B cell (primary cell): ENCODE measurements around the gene PYM1. TPM values are rescaled to one million over a fixed set of nuclear protein-coding genes. Genes with fewer than 3 reads are reported as not detected.

Source experiments
- ATAC-seq: fragments of 200-7000 bp; cut with Tn5 transposase; one replicate; pipeline ENCODE4 v1.10.0; 2021; ENCODE audit warnings: low read depth, mild to moderate bottlenecking, moderate number of reproducible peaks, moderate library complexity
- CTCF ChIA-PET: fragments of 350-600 bp; sonication (Branson Sonifier 250); formaldehyde crosslinking; loops from one replicate; lab custom pipeline; 2021; ENCODE audit warnings: antibody characterized with exemption, inconsistent platforms; lab: Charles Lee
- POLR2A ChIA-PET: fragments of 350-600 bp; sonication (Branson Sonifier 250); formaldehyde crosslinking; loops from one replicate; lab custom pipeline; 2021; ENCODE audit warnings: antibody characterized with exemption; lab: Charles Lee
- DNase-seq: peaks from one replicate; pipeline ENCODE4 v3.0.0; 2013
- H2AFZ ChIP-seq: 2 replicates; pipeline ENCODE4 v1.6.1; 2012; ENCODE audit warnings: mild to moderate bottlenecking, low read depth, low read length; ENCODE audit not compliant: insufficient read depth, poor library complexity, severe bottlenecking
- H3K27ac ChIP-seq, 2 donors: 1 replicate in 1 of 2; 2 replicates in 1 of 2; pipeline ENCODE4 v1.5.1; 2012 to 2013; ENCODE audit warnings: low read length in 2 of 2, mild to moderate bottlenecking in 2 of 2, moderate library complexity in 1 of 2
- H3K27me3 ChIP-seq, 4 experiments: fragments of 200-600 bp in 1 of 4; sonication (generic) in 1 of 4; replicated peaks in 1 of 4; 1 replicate in 2 of 4; 2 replicates in 2 of 4; pipeline versions ENCODE4 v1.6.1 to v1.7.0; 2013 to 2016; ENCODE audit warnings: low read length in 3 of 4, mild to moderate bottlenecking in 2 of 4, mixed read lengths in 1 of 4, moderate library complexity in 1 of 4; ENCODE audit not compliant: insufficient read depth in 4 of 4, control insufficient read depth in 3 of 4; ENCODE audit errors: control extremely low read depth in 1 of 4
- H3K36me3 ChIP-seq, 2 experiments: replicated peaks in 1 of 2; 1 replicate in 1 of 2; 2 replicates in 1 of 2; pipeline versions ENCODE4 v1.6.1 to v1.7.1; 2013; ENCODE audit warnings: low read length in 1 of 2; ENCODE audit not compliant: insufficient read depth in 2 of 2, control insufficient read depth in 1 of 2; ENCODE audit errors: control extremely low read depth in 1 of 2, extremely low read depth in 1 of 2
- H3K4me1 ChIP-seq, 2 donors: fragments of 200-600 bp in 1 of 2; sonication (generic) in 1 of 2; 1 replicate in 1 of 2; 2 replicates in 1 of 2; pipeline versions ENCODE4 v1.5.1 to v1.6.1; 2013 to 2017; ENCODE audit warnings: low read length in 2 of 2; ENCODE audit not compliant: control insufficient read depth in 2 of 2, insufficient read depth in 2 of 2
- H3K4me2 ChIP-seq: replicated peaks from 2 replicates; pipeline ENCODE3; 2012; ENCODE audit warnings: mild to moderate bottlenecking, low read depth, low read length; ENCODE audit not compliant: poor library complexity, severe bottlenecking
- H3K4me3 ChIP-seq, 5 experiments: fragments of 200-600 bp in 1 of 5; sonication (generic) in 1 of 5; 1 replicate in 3 of 5; 2 replicates in 2 of 5; pipeline versions ENCODE4 v1.5.1 to v1.7.0; 2011 to 2016; ENCODE audit warnings: low read length in 4 of 5, mild to moderate bottlenecking in 4 of 5, low read depth in 2 of 5, control low read depth in 1 of 5, moderate library complexity in 1 of 5; ENCODE audit not compliant: insufficient read depth in 1 of 5; ENCODE audit errors: control extremely low read depth in 1 of 5, extremely low read depth in 1 of 5
- H3K79me2 ChIP-seq: fragments of 200-600 bp; sonication (generic); one replicate; pipeline ENCODE4 v1.6.0; 2016; ENCODE audit warnings: low read length; ENCODE audit not compliant: control insufficient read depth, insufficient read depth
- H3K9ac ChIP-seq: fragments of 200-600 bp; sonication (generic); 2 replicates; pipeline ENCODE4 v1.6.1; 2017; ENCODE audit warnings: mild to moderate bottlenecking, low read length, moderate library complexity
- H3K9me3 ChIP-seq, 3 donors: one replicate each; pipeline versions ENCODE4 v1.6.1 to v1.7.1; 2013; ENCODE audit warnings: low read length in 2 of 3; ENCODE audit not compliant: control insufficient read depth in 2 of 3, insufficient read depth in 1 of 3; ENCODE audit errors: control extremely low read depth in 1 of 3
- H4K20me1 ChIP-seq: 2 replicates; pipeline ENCODE4 v1.6.0; 2012; ENCODE audit warnings: mild to moderate bottlenecking, low read length; ENCODE audit not compliant: insufficient read depth, control insufficient read depth, poor library complexity, severe bottlenecking
- H3K27ac Mint-ChIP-seq: one replicate; pipeline ENCODE4 v1.8.0; 2021; ENCODE audit warnings: mixed read lengths
- H3K27me3 Mint-ChIP-seq: one replicate; pipeline ENCODE4 v1.8.0; 2021; ENCODE audit warnings: mixed read lengths
- H3K4me1 Mint-ChIP-seq: one replicate; pipeline ENCODE4 v1.8.0; 2021; ENCODE audit warnings: mixed read lengths
- H3K4me3 Mint-ChIP-seq: one replicate; pipeline ENCODE4 v1.8.0; 2021; ENCODE audit warnings: mixed read lengths
- H3K9me3 Mint-ChIP-seq: one replicate; pipeline ENCODE4 v1.8.0; 2022; ENCODE audit warnings: mixed read lengths; ENCODE audit not compliant: insufficient read depth
- EZH2 ChIP-seq: IDR thresholded peaks from 2 replicates; pipeline ENCODE4 v1.6.1; 2012; ENCODE audit warnings: borderline replicate concordance, low read depth, mild to moderate bottlenecking, moderate library complexity, low read length; ENCODE audit not compliant: insufficient read depth, poor library complexity, severe bottlenecking
- WGBS: methylation state at CpG from one replicate; pipeline ENCODE4 v1.1.5; 2013; ENCODE audit warnings: missing lambda C conversion rate; ENCODE audit not compliant: insufficient coverage; 5-methylcytosine and 5-hydroxymethylcytosine counted together
- intact Hi-C: fragments of 100-400 bp; cut with micrococcal nuclease; formaldehyde crosslinking; loops from one replicate; pipeline ENCODE4 v1.10.0; 2022
- polyA plus RNA-seq: library from polyadenylated mRNA; depleted of rRNA; stranded (reverse); fragments of >200 nt; gene quantifications from 2 replicates; pipeline ENCODE4 v1.2.3, GENCODE V29; 2012
- total RNA-seq, 2 donors: library from RNA; stranded (reverse); fragments of 120-200 nt in 1 of 2; gene quantifications; 1 replicate in 1 of 2; 2 replicates in 1 of 2; pipeline versions ENCODE4 v1.2.3 to v1.2.4, GENCODE V29; 2013 to 2022
- TF ChIP-seq, protein P1 (sequence below): fragments of 200-600 bp; IDR thresholded peaks from one replicate; pipeline ENCODE4 v1.8.0; 2022; ENCODE audit warnings: antibody characterized with exemption, mild to moderate bottlenecking

Gene PYM1
- total and polyA plus RNA-seq, 2 donors (not counting 1 experiment from before 2014, with no cell fraction given): 22.5 to 39.2 TPM

DNA sequence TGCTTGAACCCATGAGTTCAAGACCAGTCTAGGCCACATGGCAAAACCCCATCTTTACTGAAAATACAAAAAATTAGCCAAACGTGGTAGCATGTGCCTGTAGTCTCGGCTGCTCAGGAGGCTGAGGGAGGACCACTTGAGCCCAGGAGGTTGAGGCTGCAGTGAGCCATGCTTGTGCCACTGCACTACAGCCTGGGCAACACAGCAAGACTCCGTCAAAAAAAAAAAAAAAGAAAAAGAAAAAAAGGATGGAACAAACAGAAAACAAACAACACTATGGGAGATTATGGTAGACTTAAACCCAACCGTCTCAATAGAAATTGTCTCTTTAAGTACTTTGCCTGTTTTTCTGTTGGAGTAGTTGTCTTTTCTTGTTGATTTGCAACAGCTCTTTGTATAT is 36.4 kb downstream of the PYM1 start:
- no peaks in the 10 kb centered on the region for H3K4me1 ChIP-seq
- Mint-ChIP-seq H3K4me1 (no peaks in the 10 kb centered on the region), H3K9me3 (no peaks in the 10 kb centered on the region), H3K4me3 (no peak overlapping the region), H3K27me3 (no peaks in the 10 kb centered on the region), H3K27ac (no peak overlapping the region)
- H3K27ac ChIP-seq: no peak overlapping the region
- POLR2A ChIA-PET: no interaction called here
- H3K4me3 ChIP-seq: no peak overlapping the region
- H3K27me3 ChIP-seq: no peaks in the 10 kb centered on the region
- no peak overlapping the region for H2AFZ ChIP-seq
- CTCF ChIA-PET: interaction anchor here (0.7 kb wide), 1 partner anchor 194 kb away, joined by 4 read pairs; no protein-coding TSS in a partner anchor
- no peak for DNase-seq
- no peaks in the 10 kb centered on the region for H3K79me2 ChIP-seq
- H4K20me1 ChIP-seq: no peaks in the 10 kb centered on the region
- H3K4me2 ChIP-seq: no peak overlapping the region
- intact Hi-C loops: no loop called here
- TF ChIP-seq, protein P1, sequence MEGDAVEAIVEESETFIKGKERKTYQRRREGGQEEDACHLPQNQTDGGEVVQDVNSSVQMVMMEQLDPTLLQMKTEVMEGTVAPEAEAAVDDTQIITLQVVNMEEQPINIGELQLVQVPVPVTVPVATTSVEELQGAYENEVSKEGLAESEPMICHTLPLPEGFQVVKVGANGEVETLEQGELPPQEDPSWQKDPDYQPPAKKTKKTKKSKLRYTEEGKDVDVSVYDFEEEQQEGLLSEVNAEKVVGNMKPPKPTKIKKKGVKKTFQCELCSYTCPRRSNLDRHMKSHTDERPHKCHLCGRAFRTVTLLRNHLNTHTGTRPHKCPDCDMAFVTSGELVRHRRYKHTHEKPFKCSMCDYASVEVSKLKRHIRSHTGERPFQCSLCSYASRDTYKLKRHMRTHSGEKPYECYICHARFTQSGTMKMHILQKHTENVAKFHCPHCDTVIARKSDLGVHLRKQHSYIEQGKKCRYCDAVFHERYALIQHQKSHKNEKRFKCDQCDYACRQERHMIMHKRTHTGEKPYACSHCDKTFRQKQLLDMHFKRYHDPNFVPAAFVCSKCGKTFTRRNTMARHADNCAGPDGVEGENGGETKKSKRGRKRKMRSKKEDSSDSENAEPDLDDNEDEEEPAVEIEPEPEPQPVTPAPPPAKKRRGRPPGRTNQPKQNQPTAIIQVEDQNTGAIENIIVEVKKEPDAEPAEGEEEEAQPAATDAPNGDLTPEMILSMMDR: no peak
- TF ChIP-seq EZH2: no peak
- no peaks in the 10 kb centered on the region for H3K36me3 ChIP-seq
- no peak overlapping the region for H3K9ac ChIP-seq
- H3K9me3 ChIP-seq: peaks cover 0 to 3% (median 0%) of the 10 kb centered on the region in 3 donors
- no CpG with 5 or more reads among the region's 4 CpGs for WGBS
- ATAC-seq: no peak

DNA sequence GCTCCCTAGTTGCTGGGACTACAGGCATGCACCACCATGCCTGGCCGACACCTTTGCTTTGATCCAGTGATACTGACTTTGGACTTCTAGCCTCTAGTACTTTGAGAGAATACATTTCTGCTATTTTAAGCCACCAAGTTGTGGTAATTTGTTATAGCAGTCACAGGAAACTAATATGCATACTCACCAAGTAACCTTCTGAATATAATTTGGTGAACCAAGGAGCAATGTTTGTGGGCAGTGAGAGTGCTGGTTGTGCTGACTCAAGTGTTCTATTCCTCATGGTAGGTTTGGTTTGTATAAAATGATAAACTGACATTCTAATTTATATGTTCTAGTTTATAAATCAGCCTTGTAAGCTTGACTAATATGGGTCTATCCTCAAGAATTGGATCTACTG is 42.6 kb downstream of the PYM1 start:
- Mint-ChIP-seq H3K9me3 (no peaks in the 10 kb centered on the region), H3K27ac (no peak overlapping the region), H3K4me3 (no peak overlapping the region), H3K27me3 (no peaks in the 10 kb centered on the region), H3K4me1 (peaks cover 2% of the 10 kb centered on the region)
- Histone ChIP-seq H3K27me3 (no peaks in the 10 kb centered on the region), H3K4me3 (no peak overlapping the region), H3K27ac (no peak overlapping the region), H3K36me3 (no peaks in the 10 kb centered on the region), H3K9me3 (no peaks in the 10 kb centered on the region), H3K79me2 (no peaks in the 10 kb centered on the region), H3K4me2 (no peak overlapping the region), H3K9ac (no peak overlapping the region), H4K20me1 (no peaks in the 10 kb centered on the region), H3K4me1 (no peaks in the 10 kb centered on the region), H2AFZ (no peak overlapping the region)
- ATAC-seq: no peak
- no CpG with 5 or more reads among the region's 1 CpG for WGBS
- DNase-seq: no peak
- TF ChIP-seq, protein P1: no peak
- TF ChIP-seq EZH2: no peak
- POLR2A ChIA-PET: interaction anchor here (0.6 kb wide), 1 partner anchor 20 kb away, joined by 4 read pairs; no protein-coding TSS in a partner anchor
- CTCF ChIA-PET: interaction anchor here (0.5 to 0.6 kb wide), 2 partner anchors 30 to 487 kb away, joined by 3 read pairs; no protein-coding TSS in a partner anchor
- intact Hi-C loops: no loop called here
